Right hindlimb (tissue), 1 donor: Measurements from ENCODE around the gene CXCL14.

Source experiments
- DNase-seq: peaks from one replicate; pipeline ENCODE4 v3.0.0-alpha.2; 2018

The CXCL14 gene, protein sequence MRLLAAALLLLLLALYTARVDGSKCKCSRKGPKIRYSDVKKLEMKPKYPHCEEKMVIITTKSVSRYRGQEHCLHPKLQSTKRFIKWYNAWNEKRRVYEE

DNA sequence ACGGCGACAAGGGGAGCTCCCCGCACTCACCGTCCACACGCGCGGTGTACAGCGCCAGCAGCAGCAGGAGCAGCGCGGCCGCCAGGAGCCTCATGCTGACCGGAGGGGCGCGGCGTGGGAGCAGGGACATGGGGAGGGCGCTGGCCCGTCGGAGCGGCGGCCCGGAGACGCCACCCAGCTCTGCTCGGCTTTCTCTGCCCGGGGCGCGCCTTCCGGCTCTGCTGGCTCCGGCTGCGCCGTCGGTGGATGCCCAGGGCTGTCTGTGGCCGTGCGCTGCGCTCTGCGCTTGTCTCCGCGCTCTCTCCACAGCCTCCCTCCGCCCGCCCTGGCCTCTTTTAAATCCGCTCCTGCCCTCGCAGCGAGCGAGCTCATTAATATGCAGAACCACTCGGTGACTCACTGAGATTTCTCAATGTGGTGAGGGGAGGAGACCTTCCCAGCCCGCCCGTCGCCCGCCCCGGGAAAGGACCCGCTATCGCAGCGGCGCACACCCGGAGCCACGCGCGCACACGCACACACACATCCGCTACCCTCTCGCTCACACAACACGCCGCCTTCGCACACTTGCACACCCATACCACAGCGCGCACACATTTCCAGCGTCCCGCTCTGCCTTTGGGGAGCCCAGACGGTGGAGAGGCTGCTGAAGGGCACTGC is at the start of gene CXCL14:
Gene CXCL14, minus strand, starts transcription at position 307 of the 657 bp plus-strand sequence. Its CDS starts 213 bp downstream, at position 94.
- DNase-seq: peak; percentile 46

DNA sequence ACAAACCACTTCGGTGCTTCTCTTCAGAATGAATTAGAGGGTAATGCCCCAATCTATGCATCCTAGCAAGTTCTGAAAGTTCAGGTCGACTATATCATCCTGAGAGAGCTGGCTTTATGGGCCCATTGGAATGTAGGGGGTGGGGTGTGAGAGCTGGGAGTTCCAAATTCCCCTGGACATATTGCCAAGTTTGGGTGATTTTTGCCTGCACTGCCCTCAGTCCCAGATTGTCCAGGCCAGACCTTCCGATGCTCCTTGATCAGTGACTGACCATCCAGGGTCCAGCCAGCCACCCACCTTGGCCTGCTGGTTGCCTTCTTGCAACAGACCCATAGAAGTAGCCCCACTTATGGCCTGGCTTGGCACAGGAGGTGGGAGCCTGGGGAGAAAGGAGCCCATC is 47.8 kb upstream of the CXCL14 start:
- DNase-seq: no peak

DNA sequence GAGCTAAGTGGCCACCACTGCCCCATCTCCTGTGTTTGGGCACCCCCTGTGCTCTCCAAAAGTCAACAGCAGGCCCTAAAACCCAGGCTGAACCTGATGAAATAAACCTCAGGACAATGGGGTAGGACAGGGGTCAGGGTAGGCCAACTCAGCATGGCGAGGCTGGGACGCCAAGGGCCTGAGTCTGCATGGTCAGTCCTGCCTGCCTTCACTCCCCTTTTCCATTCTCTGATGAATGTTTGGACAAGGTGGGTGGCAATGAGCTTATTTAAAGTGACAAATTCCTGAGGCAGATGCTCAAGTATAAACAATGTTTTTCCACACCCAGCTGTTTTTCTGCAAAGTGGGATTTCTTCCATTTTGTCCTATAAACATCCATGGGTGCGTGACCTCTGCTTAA is 47.2 kb upstream of the CXCL14 start:
- no peak for DNase-seq

DNA sequence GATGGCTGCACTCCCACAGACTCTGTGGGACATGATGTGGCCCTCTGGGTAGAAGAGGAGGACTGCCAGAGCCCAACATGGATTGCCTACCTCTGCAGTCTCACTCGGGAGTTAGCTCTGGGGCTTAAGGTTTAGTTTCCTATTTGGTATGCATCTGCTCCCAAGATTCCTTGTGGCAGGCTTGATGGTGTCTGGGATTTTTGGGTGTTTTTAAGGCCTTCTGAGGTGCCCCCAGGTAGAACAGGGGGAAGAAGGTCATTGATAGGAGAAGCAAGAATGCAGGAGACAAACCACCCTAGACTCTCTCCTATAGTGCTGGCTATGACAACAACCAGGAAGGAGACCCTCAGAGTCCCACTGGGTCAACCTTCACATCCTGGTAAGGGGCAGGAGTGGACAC is 46.7 kb upstream of the CXCL14 start:
- no peak for DNase-seq

DNA sequence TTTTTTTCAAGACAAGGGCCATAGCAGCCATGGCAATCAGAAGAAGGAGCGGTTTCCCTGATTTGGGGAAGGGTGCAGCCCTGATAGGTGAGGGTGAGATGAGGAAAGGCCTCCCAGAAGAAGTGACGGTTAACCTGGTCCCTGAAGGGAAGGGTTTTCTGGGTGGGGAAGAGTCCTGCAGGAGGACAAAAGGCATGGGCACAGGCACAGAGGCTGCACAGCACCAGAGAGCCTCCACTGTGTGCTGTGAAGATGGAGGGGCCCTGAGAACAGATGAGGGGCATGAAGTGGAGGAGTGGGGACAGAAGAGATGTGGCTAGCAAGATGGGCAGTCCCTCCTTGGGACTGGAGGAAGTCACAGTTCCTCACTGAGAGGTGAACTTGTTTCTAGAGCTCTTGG is 46.3 kb upstream of the CXCL14 start:
- no peak for DNase-seq

DNA sequence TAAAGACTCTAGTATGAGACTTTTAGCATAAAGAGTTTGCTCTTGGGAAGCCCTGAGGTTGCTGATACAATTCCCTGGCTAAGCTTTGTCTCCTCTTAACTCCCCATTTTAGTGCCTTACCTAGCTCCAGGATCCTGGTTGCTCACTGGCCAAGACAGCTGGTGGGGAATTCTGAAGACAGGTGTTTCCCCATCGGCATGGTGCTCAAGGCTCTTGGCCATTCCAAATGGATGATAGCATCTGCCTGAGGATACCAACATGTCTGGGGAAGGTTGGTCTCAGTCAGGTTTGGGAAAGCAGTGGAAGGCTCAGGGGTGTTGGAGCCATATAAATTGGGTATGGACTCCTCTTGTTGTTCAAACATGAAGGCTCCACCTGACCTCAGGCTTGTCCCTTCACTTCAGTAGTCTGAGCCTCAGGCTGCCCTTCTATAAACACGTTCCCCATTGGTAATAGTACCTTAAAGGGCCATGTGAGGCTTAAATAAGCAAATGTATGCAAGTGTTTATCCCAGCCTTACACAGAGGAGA is 44.5 kb upstream of the CXCL14 start:
- DNase-seq: no peak

DNA sequence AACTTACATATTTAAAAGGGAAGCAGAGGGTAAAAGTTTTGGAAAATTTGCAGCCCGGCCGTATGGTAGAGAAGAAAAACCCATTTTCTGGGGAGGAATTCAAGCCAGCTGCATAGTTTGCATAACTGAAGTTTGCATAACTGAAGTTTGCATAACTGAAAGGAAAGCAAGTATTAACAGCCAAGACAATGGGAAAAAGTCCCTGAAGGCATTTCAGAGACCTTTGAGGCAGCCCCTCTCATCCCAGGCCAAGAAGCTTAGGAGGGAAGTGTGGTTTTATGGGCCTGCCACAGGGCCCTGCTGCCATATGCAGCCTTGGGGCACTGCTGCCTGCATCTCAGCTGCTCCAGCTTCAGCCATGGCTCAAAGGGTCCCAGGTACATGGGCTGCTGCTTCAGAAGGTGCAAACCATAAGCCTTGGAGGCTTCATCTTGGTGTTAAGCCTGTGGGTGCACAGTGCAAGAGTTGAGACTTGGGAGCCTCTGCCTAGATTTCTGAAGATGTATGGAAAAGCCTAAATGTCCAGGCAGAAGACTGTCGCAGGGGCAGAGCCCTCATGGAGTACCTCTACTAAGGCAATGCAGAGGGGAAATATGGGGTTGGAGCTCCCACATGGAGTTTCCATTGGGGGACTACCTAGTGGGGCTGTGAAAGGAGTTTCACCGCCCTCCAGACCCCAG is 36.9 kb upstream of the CXCL14 start:
- no peak for DNase-seq

DNA sequence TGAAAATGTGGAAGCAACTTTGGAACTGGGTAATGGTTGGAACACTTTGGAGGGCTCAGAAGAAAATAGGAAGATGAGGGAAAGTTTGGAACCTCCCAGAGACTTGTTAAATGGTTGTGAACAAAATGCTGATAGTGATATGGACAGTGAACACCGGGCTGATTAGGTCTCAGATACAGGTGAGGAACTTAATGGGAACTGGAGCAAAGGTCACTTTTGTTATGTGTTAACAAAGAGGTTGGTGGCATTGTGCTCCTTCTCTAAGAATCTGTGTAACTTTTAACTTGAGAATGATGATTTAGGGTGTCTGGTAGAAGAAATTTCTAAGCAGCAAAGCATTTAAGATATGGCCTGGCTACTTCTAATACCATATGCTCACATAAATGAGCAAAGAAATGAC is 36.4 kb upstream of the CXCL14 start:
- DNase-seq: no peak

DNA sequence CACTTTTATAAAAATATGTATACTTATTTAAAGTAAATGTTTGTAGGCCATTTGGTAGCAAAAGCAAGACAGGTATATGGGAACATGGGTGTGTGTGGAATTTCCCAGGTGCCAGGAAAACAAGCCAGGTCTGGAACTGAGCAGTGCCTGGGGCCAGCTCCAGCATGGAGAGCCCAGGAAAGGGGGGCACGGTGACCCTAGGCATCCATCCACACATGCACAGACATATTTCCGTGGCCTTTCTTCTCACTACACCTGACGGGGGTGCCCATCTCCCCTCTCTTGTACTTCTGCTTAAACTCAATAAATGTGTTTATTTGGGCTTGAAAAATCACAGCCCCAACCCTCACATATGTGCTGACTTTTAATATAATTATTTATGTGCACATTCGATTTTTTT is 31.2 kb upstream of the CXCL14 start:
- no peak for DNase-seq

DNA sequence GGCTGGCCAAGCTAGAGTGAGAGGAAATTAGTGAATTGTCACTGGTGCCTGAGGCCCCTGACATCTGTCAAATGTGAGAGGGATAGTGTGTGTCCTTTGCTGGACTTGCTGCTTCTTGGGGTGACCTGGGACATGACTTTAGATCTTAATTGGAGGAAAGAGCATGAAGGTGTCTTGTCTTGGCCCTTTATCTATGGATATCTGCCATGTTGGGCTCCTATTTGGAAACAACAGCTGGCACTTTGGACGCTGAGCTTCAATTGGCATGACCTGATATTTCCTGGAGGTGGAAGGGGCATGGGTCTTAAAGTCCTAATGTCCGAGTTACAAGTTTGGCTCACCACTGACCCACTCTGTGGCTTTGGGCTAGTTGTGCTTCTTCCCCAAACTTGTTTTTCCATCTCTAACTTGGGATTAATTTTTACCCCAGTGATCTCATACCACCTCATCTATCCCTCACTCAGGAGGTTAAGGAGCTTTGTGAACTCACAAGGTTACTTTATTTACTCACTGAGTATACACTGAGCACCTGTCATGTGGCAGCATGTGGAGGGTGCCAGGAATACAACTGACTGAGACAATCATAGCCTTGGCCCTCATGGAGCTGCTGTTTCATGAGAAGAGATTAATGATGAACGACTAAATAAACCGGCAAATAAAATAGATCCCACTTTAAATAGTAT is 30.1 kb upstream of the CXCL14 start:
- no peak for DNase-seq

DNA sequence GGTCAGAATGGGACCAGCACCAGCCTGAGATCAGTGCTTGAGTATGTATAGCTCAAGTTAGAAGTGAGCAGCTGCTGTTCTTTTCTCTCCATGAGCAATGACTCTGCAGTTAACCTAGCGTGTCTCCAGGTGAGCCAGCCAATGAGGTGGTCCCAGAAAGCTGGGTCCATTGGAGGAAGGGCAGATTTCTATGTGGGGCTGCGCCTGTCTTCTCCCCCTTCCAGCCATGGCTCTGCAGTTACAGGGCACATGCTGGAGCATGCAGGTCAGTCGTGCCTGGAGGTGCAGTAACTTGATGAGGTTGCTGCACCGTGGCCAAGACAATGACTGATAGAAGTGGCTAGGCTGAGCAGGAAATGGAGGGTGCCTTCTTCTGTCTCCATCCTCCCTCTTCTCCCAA is 29.6 kb upstream of the CXCL14 start:
- no peak for DNase-seq

DNA sequence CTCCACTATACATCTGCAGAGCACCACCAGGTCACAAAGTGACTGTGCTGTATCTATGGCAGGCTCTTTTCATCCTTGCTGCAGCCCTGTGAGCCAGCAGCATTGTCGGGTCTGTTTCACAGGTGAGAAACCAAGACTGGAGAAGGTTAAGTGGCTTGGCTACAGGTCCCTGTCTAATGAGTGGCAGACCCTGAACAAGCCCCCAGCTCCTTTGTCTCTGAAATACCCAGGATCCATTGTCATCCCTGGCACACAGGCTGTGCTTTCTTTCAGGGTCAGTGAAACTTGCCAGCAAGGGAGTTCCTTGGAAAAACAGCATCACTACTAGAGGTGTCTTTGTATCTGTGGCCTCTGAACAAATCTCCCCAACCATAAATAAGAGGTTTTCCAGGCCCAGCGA is 27.6 kb upstream of the CXCL14 start:
- DNase-seq: no peak

DNA sequence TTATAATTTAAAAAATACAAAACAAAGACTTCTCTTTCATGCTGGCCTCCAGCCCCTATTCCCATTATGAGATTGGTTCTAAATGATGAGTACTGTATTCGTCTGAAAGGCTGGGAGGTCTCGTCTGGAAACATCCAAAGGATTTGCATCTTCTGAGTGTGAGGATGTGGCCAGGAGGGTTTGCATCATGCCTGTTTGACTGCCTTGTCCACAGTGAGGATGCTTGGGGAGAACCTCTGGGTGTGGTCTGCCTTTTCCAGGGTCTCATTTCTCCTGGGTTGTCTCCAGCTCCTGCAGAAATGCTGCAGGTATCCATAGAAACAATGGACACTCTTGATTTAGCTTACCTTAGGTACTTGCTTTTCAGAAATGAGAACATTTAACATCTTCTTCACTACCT is 26.4 kb upstream of the CXCL14 start:
- no peak for DNase-seq

DNA sequence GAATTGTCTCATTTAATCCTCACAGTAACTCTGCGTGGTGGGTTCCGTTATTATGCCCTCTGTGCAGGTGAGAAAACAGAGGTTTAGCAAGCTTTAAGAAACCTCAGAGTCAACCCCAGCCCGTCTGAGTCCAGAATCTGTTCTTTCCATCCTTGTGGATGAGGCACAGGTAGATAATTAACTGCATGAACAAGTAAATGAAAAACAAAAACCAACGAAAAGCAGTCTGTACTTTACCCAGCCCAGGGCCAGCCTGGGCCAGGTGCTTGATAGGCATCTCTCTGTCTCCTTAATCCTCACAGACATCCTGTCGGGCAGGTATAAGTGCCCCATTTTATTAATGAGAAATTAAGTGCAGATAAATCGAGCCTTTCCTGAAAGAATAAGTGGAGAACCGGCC is 25.3 kb upstream of the CXCL14 start:
- no peak for DNase-seq

DNA sequence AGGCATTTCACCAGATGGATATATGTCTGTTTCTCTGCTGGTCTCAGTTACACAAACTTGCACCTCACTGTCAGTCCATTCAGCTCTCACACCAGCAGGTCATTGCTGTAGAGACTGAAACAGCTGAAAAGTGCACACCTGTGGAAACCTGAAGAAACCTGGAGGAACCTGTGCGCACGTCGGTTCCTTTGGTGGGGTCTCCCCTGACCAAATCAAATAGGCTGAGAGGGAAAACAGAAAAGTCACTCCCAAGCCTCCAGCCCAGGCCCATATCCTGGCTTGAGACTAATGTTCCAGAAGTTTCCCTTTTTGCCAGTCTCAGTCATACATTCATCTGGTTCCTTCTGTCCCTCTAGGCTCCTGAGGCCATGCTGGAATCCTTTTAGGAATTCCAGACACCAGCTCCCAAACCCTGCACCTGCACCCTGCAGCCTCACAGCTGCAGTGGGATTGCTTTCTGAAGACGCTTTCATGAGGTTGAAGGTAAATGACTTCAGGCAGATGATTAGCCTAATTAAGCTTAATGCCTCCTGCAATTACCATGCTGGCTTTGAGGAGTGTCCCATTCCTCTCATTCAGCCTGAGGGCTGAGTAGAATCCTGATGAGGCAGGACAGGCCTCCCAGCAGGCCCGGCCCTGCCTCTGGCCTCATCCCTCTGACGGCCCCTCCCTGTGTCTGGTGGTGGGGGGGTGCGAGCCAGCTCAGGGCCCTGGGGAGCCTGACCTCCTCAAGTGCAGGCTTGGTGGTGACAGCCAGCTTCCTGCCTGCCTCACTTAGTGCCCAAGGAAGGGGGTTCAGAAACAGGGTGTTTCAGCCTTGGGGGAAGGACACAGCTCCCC is 24.3 kb upstream of the CXCL14 start:
- no peak for DNase-seq

DNA sequence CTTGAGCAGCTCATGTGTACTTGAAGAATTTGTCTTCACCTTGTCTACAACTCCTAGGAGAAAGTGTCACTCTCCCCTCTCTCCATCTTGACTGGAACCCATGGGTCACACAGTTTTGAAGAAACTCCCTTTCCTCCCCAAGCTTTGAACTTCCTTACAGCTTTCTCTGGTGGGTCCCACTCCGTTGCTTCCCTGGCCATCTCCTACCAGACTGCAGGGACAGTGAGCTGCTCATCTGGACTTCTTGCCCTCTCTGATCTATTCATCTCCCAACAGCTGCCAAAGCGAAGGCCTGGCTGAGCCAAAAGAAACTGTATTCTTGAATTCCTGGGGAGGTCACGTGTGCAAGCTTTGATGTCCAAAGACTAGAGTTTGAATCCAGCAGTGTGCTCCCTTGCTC is 22.7 kb upstream of the CXCL14 start:
- DNase-seq: no peak

DNA sequence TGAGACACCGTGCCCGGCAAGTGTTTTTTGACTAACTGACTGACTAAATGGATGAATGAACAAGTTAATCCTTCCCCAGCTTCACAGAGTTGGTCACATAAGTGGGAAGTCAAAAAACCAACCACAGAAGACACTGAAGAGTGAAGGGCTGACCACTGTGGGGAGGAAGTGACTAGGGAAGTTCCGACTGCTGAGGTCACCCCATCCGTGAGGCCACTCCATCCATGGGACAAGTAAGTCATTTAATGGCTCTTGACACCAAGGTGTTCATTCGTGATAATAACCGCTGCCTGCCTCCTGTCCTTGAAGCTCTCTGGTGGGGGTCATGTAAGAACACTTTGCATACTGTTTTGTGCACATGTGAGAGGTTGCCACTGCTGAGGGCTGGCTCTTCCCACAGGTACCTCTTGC is 22.2 kb upstream of the CXCL14 start:
- DNase-seq: no peak

DNA sequence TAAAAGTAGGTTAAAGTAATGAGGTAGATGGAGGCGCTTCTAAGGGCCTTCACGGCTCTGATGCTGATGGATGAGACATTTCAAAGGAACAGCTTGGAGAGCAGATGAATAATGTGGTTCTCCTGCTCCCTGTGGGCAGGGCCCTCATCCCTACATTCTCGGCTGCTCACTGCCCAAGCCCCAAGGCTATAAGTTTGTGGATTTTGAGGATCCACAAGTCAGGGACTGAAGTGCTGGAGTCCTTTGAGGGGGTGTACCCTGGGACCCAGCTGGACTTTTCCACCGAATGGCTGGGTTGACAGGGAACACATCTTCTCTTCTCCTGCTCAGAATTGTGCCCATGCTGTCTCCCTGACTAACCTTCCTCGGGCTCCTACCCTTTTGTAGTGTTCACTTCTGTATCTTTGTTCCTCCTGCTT is 21.4 kb upstream of the CXCL14 start:
- DNase-seq: no peak

DNA sequence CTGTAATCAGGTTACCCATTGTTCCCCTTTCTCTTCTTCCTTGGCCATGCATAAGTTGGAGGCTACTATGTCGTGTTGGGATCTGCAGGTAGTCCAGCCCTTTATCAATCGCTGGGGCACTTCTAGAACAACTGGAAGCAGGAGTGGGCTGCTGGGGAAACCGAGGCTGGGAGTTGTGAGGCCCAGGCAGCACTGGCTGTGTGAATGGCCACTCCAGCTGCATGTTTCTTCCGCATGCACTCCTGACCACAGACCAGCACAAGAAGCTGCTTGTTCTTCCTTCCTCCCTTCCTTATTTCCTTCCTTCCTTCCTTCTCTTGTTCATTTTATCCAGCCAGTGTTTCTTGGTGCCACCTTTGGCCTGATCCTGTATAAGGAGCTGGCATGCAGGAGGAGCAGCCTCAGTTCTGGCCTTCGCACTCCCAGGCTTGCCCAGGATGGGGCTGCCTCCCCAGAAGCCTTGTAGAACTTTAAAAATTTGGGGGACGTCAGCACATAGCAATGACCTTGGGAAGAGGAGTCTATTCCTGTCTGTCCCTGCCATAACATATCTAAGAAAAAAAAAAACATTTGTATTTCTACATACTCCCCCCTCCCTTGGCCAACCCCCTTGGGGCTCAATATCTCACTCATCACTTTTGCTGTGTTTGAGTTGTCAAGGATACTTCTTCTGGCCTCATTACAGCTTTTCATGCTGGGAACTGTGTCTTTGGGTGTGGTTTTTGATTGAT is 20.8 kb upstream of the CXCL14 start:
- no peak for DNase-seq

DNA sequence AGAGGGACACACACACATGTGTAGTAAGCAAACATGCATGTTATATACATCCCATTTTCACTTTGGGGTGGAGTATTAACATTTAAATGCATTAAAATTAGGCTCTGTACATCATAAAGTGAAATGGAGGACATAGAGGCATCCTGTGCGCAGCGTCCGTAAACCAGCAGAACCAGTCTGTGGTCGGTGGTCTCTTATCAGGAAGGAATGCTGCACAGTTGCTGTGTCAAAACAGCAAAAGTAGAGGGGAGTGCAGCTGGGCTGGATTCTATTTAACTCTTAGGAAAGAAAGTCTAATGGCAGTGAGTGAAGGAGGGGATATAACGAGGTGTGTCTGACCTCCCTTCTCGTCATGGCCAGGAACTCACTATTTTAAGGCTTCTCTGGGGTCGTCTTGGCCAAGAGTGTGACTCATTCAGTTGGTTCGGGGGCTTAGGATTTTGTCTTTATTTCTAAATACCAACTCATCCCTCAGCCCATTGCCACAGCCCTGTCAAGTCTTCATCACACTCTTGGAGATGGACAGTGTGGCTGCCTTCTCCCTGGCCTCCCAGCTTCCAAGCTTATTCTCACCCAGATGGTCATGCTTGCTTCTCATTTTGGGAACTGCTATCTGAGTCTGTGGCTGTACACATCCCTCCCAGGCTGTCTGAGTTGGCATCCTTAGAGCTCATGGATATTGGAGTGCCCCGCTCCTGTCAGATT is 20.1 kb upstream of the CXCL14 start:
- no peak for DNase-seq

DNA sequence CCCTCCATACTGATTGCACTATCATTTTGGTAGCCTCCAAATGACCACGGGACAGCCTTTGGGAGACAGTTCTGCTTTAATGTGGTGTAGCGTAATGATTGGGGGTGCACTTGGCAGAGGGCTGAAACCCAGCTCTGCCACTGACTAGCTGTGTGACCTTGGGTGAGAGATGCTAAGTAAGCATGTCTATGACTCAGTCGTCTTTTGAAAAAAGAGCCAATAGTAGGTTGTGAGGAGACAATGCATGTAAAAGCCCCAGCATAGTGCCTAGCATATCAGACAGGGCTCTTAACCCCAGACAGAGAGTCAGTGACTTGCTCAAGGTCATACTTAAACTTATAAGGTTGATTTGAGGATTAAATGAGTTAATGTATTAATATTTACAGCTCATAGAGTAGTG is 18.0 kb upstream of the CXCL14 start:
- no peak for DNase-seq
